HepG2 (cell line): ENCODE results near the gene PCNX1. TPM values are rescaled to one million over a fixed set of nuclear protein-coding genes. Genes with fewer than 3 reads are reported as not detected.

Experiments used
- ATAC-seq: fragments of 200-7000 bp; cut with Tn5 transposase; 3 replicates; pipeline ENCODE4 v1.9.1; 2020; ENCODE audit warnings: mild to moderate bottlenecking, moderate library complexity
- BruUV-seq: library from RNA; stranded (reverse); fragments of 400-500 nt; replicated peaks from 2 replicates; lab custom pipeline; 2021; lab: Mats Ljungman, UMichigan
- CTCF ChIA-PET: fragments of 300-600 bp; formaldehyde crosslinking; extraction: SDS; loops from one replicate; lab custom pipeline; 2021; ENCODE audit warnings: low total read pairs, inconsistent platforms, low intra/inter-chr PET ratio; lab: Yijun Ruan, JAX
- POLR2A ChIA-PET: fragments of 350-600 bp; sonication (Branson Sonifier 250); formaldehyde crosslinking; loops from one replicate; lab custom pipeline; 2020; ENCODE audit warnings: antibody characterized with exemption, inconsistent platforms; lab: Yijun Ruan, JAX
- DNase-seq: peaks from one replicate; pipeline ENCODE4 v3.0.0-alpha.2; 2015; ENCODE audit warnings: low spot score
- FAIRE-seq: peaks from 3 replicates; lab custom pipeline; 2011; peaks lifted over from hg19 to GRCh38; lab: Jason Lieb, UNC
- H2AFZ ChIP-seq: one replicate; pipeline ENCODE4 v1.6.1; 2011; ENCODE audit warnings: low read length, inconsistent platforms
- H3K27ac ChIP-seq: fragments of 300-600 bp; 3 replicates; pipeline ENCODE4 v1.8.0; 2011; ENCODE audit warnings: mixed run types, mild to moderate bottlenecking, mixed read lengths, low read length, inconsistent platforms; ENCODE audit not compliant: insufficient read depth; ENCODE audit errors: extremely low read length
- H3K27me3 ChIP-seq, 2 experiments: fragments of 200-600 bp in 1 of 2; 2 replicates in 1 of 2; 3 replicates in 1 of 2; pipeline versions ENCODE4 v1.6.0 to v1.8.0; 2011; ENCODE audit warnings: low read length in 2 of 2, mild to moderate bottlenecking in 2 of 2, moderate library complexity in 2 of 2, inconsistent platforms in 1 of 2; ENCODE audit not compliant: insufficient read depth in 2 of 2, control insufficient read depth in 1 of 2
- H3K36me3 ChIP-seq, 2 experiments: fragments of 200-600 bp in 1 of 2; replicated peaks in 1 of 2; 2 replicates in 1 of 2; 3 replicates in 1 of 2; pipeline versions ENCODE4 v1.5.1 to v1.8.0; 2011; ENCODE audit warnings: low read length in 2 of 2, inconsistent platforms in 1 of 2; ENCODE audit not compliant: insufficient read depth in 2 of 2, control insufficient read depth in 1 of 2
- H3K4me1 ChIP-seq: 2 replicates; pipeline ENCODE4 v1.5.1; 2012; ENCODE audit warnings: low read length, inconsistent platforms; ENCODE audit not compliant: insufficient read depth
- H3K4me2 ChIP-seq: 2 replicates; pipeline ENCODE4 v1.6.0; 2011; ENCODE audit warnings: low read depth, low read length, inconsistent platforms
- H3K4me3 ChIP-seq, 3 experiments: fragments of 200-600 bp in 1 of 3; sonication (generic), shearing (Covaris generic) in 1 of 3; replicated peaks in 1 of 3; 2 replicates each; pipeline ENCODE4 v1.5.1; 2011 to 2016; ENCODE audit warnings: low read length in 3 of 3, inconsistent platforms in 2 of 3, low read depth in 2 of 3, mild to moderate bottlenecking in 2 of 3, control low read depth in 1 of 3, mixed read lengths in 1 of 3; ENCODE audit not compliant: insufficient read depth in 1 of 3
- H3K79me2 ChIP-seq: one replicate; pipeline ENCODE4 v1.6.1; 2011; ENCODE audit warnings: low read length, inconsistent platforms; ENCODE audit not compliant: insufficient read depth
- H3K9ac ChIP-seq: 2 replicates; pipeline ENCODE4 v1.6.0; 2011; ENCODE audit warnings: mild to moderate bottlenecking, low read depth, low read length, inconsistent platforms; ENCODE audit not compliant: insufficient read depth
- H3K9me3 ChIP-seq: 2 replicates; pipeline ENCODE4 v1.5.1; 2012; ENCODE audit warnings: mild to moderate bottlenecking, low read length
- H4K20me1 ChIP-seq: 2 replicates; pipeline ENCODE4 v1.6.0; 2011; ENCODE audit warnings: inconsistent platforms, mild to moderate bottlenecking, low read length, moderate library complexity; ENCODE audit not compliant: insufficient read depth
- CCAR2 ChIP-seq: fragments of 200-400 bp; formaldehyde crosslinking; optimal IDR thresholded peaks from 2 replicates; pipeline ENCODE3; 2018; ENCODE audit warnings: low read depth, mild to moderate bottlenecking, low read length, moderate library complexity
- FOXJ3 ChIP-seq: sonication (generic); formaldehyde crosslinking; IDR thresholded peaks from 2 replicates; pipeline ENCODE4 v1.4.0; 2020; ENCODE audit warnings: missing genetic modification reagents, mild to moderate bottlenecking, borderline replicate concordance
- GMEB2 ChIP-seq: IDR thresholded peaks from 2 replicates; pipeline ENCODE4 v1.6.1; 2016; ENCODE audit warnings: missing biosample characterization, missing genetic modification reagents, low read depth
- KAT2B ChIP-seq: fragments of 150-350 bp; IDR thresholded peaks from 2 replicates; pipeline ENCODE4 v1.6.1; 2014; ENCODE audit warnings: low read depth, low read length, borderline replicate concordance
- MTF2 ChIP-seq: sonication (generic); formaldehyde crosslinking; IDR thresholded peaks from 2 replicates; pipeline ENCODE4 v1.5.0; 2020; ENCODE audit warnings: missing genetic modification reagents, borderline replicate concordance
- NCOA2 ChIP-seq: sonication (generic); formaldehyde crosslinking; IDR thresholded peaks from 2 replicates; pipeline ENCODE4 v1.8.0; 2022; ENCODE audit warnings: inconsistent platforms
- SNAPC4 ChIP-seq: sonication (generic); formaldehyde crosslinking; IDR thresholded peaks from 2 replicates; pipeline ENCODE4 v1.4.0; 2020; ENCODE audit warnings: mild to moderate bottlenecking, missing genetic modification reagents
- SOX6 ChIP-seq, 2 experiments: fragments of 450-650 bp in 1 of 2; sonication (generic) in 1 of 2; formaldehyde crosslinking in 1 of 2; IDR thresholded peaks; 2 replicates each; pipeline versions ENCODE4 v1.4.0 to v1.6.1; 2017 to 2020; ENCODE audit warnings: antibody characterized with exemption in 1 of 2, mild to moderate bottlenecking in 1 of 2, missing genetic modification reagents in 1 of 2
- SRSF4 ChIP-seq: fragments of 200-400 bp; formaldehyde crosslinking; IDR thresholded peaks from one replicate; pipeline ENCODE4 v1.6.1; 2018; ENCODE audit warnings: mild to moderate bottlenecking, low read depth, low read length, moderate library complexity; ENCODE audit not compliant: poor library complexity, severe bottlenecking
- ZNF609 ChIP-seq: sonication (generic); formaldehyde crosslinking; IDR thresholded peaks from 2 replicates; pipeline ENCODE4 v1.4.0; 2020; ENCODE audit warnings: mild to moderate bottlenecking, missing genetic modification reagents, borderline replicate concordance
- WGBS: methylation state at CpG from one replicate; pipeline ENCODE4 v1.1.6; 2017; ENCODE audit warnings: low lambda C conversion rate; 5-methylcytosine and 5-hydroxymethylcytosine counted together
- in situ Hi-C: cut with HindIII; loops from 2 replicates; pipeline ENCODE4 v1.10.0; 2017; ENCODE audit warnings: low pct_unique_long_range_greater_than_20kb; ENCODE audit not compliant: extremely low pct_ligation_motif_present
- intact Hi-C: fragments of 100-400 bp; cut with micrococcal nuclease; formaldehyde crosslinking; loops from one replicate; pipeline ENCODE4 v1.10.0; 2022; ENCODE audit not compliant: unreplicated experiment
- polyA plus RNA-seq, 8 experiments: library from polyadenylated mRNA; depleted of rRNA in 3 of 8; stranded (reverse) in 7 of 8; unstranded in 1 of 8; fragments of >200 nt; fragmentation: Illumina TruSeq in 4 of 8; extraction: Trizol in 4 of 8; gene quantifications; 2 replicates each; pipeline versions ENCODE4 v1.2.1 to v1.2.3, GENCODE V29; 2011 to 2016; ENCODE audit warnings: low read depth in 4 of 8, missing spikeins in 1 of 8, mixed read lengths in 1 of 8; ENCODE audit not compliant: insufficient read depth in 1 of 8
- total RNA-seq, 5 experiments: library from RNA; depleted of rRNA; stranded (reverse); fragments of >200 nt; fragmentation: Illumina TruSeq; extraction: Trizol; gene quantifications; 2 replicates each; pipeline ENCODE4 v1.2.3, GENCODE V29; 2016; ENCODE audit warnings: low read depth in 1 of 5

Gene PCNX1
- total and polyA plus RNA-seq, 2 of the 13 experiments (the other 11 are each of a cell fraction or from before 2014, with no cell fraction given) = 24.9 to 30.3 TPM

- intact Hi-C loops (no loop called here), in situ Hi-C loops (no loop called here)
- POLR2A ChIA-PET = no interaction called here
- Histone ChIP-seq H3K4me1 (no peaks in the 10 kb centered on the region), H3K36me3 (peaks cover 10 to 42% of the 10 kb centered on the region in 2 experiments), H4K20me1 (no peaks in the 10 kb centered on the region), H3K79me2 (no peaks in the 10 kb centered on the region), H3K4me2 (no peak overlapping the region), H3K27ac (no peak overlapping the region), H3K9ac (no peak overlapping the region), H3K4me3 (no peak overlapping the region), H3K9me3 (no peaks in the 10 kb centered on the region), H2AFZ (no peak overlapping the region), H3K27me3 (no peaks in the 10 kb centered on the region)
- no TSS peak for BruUV-seq
- DNase-seq (no peak), ATAC-seq (no peak), FAIRE-seq (no peak)
- WGBS = 93% methylated on average over 2 of the region's 2 CpGs
- CTCF ChIA-PET = interaction anchor here (0.6 to 2.4 kb wide), 2 partner anchors 647 to 750 kb away, joined by 3 to 16 read pairs; no protein-coding TSS in a partner anchor
- TF ChIP-seq GMEB2 = no peak
- TF ChIP-seq CCAR2 = no peak
- no peak for TF ChIP-seq ZNF609 (CRISPR knock-in tag)
- TF ChIP-seq SOX6 (IDR thresholded peaks at IDR 0.05) = no peak
- TF ChIP-seq SOX6 (CRISPR knock-in tag; IDR thresholded peaks at IDR 0.05) = no peak
- no peak for TF ChIP-seq FOXJ3 (CRISPR knock-in tag)
- TF ChIP-seq MTF2 (CRISPR knock-in tag) = no peak
- no peak for TF ChIP-seq NCOA2
- no peak for TF ChIP-seq SRSF4
- no peak for TF ChIP-seq KAT2B
- TF ChIP-seq SNAPC4 (CRISPR knock-in tag) = no peak
These were observed 197.9 kb downstream of the PCNX1 start for GRCh38 chr14:71105177-71105576.
